Liver (tissue), 9 donors: ENCODE measurements around the gene GRM3. TPM values are rescaled to one million over a fixed set of nuclear protein-coding genes. Genes with fewer than 3 reads are reported as not detected.

Experiments
- DNase-seq: peaks from one replicate; pipeline ENCODE4 v3.0.0-alpha.2; 2017; ENCODE audit warnings: low spot score
- H3K27ac ChIP-seq, 2 donors: one replicate each; pipeline ENCODE4 v1.7.0; 2013; ENCODE audit warnings: inconsistent platforms in 2 of 2, low read length in 2 of 2, control low read depth in 1 of 2, low read depth in 1 of 2, mild to moderate bottlenecking in 1 of 2
- H3K27me3 ChIP-seq, 4 donors: one replicate each; pipeline versions ENCODE4 v1.6.1 to v1.7.0; 2013; ENCODE audit warnings: low read length in 3 of 4, inconsistent platforms in 1 of 4, mild to moderate bottlenecking in 1 of 4, moderate library complexity in 1 of 4; ENCODE audit not compliant: control insufficient read depth in 4 of 4, insufficient read depth in 4 of 4
- H3K36me3 ChIP-seq, 4 donors: one replicate each; pipeline versions ENCODE4 v1.6.1 to v1.7.0; 2013; ENCODE audit warnings: low read length in 3 of 4, mild to moderate bottlenecking in 3 of 4, low read depth in 1 of 4, moderate library complexity in 1 of 4; ENCODE audit not compliant: control insufficient read depth in 4 of 4, insufficient read depth in 3 of 4
- H3K4me1 ChIP-seq, 4 donors: one replicate each; pipeline versions ENCODE4 v1.6.1 to v1.7.0; 2013; ENCODE audit warnings: low read length in 3 of 4, mild to moderate bottlenecking in 3 of 4, moderate library complexity in 1 of 4; ENCODE audit not compliant: control insufficient read depth in 4 of 4, insufficient read depth in 4 of 4
- H3K4me3 ChIP-seq, 3 donors: one replicate each; pipeline versions ENCODE4 v1.6.1 to v1.7.0; 2013; ENCODE audit warnings: low read length in 3 of 3, control low read depth in 1 of 3, low read depth in 1 of 3, mild to moderate bottlenecking in 1 of 3
- H3K9ac ChIP-seq, 2 donors: one replicate each; pipeline ENCODE4 v1.7.0; 2013; ENCODE audit warnings: low read length in 2 of 2, mild to moderate bottlenecking in 2 of 2, moderate library complexity in 2 of 2, control low read depth in 1 of 2, low read depth in 1 of 2
- H3K9me3 ChIP-seq, 4 donors: one replicate each; pipeline versions ENCODE4 v1.6.1 to v1.7.0; 2013; ENCODE audit warnings: low read length in 3 of 4; ENCODE audit not compliant: control insufficient read depth in 4 of 4
- CTCF ChIP-seq: fragments of 150-350 bp; IDR thresholded peaks from 2 replicates; pipeline ENCODE4 v1.5.1; 2017; ENCODE audit warnings: improper control_type of control experiment, low read depth, low read length; ENCODE audit not compliant: missing input control
- EGR1 ChIP-seq, 2 donors: IDR thresholded peaks; 2 replicates each; pipeline ENCODE4 v1.6.1; 2016 to 2018; ENCODE audit warnings: antibody characterized with exemption in 2 of 2, low read depth in 2 of 2
- FOXA1 ChIP-seq: IDR thresholded peaks from 2 replicates; pipeline ENCODE4 v1.6.1; 2016; ENCODE audit warnings: antibody characterized with exemption
- GABPA ChIP-seq, 2 donors: IDR thresholded peaks in 1 of 2; conservative IDR thresholded peaks in 1 of 2; 2 replicates each; pipeline ENCODE4 v1.6.1; 2016; ENCODE audit warnings: antibody characterized with exemption in 2 of 2, mild to moderate bottlenecking in 1 of 2, moderate library complexity in 1 of 2
- HNF4A ChIP-seq, 2 donors: conservative IDR thresholded peaks; 2 replicates each; pipeline ENCODE4 v1.6.1; 2016; ENCODE audit warnings: antibody characterized with exemption in 2 of 2, mild to moderate bottlenecking in 2 of 2
- JUND ChIP-seq, 2 donors: IDR thresholded peaks; 2 replicates each; pipeline ENCODE4 v1.6.1; 2016; ENCODE audit warnings: antibody characterized with exemption in 2 of 2
- RAD21 ChIP-seq, 2 donors: IDR thresholded peaks; 2 replicates each; pipeline ENCODE4 v1.6.1; 2016; ENCODE audit warnings: antibody characterized with exemption in 2 of 2, mild to moderate bottlenecking in 2 of 2
- REST ChIP-seq: IDR thresholded peaks from 2 replicates; pipeline ENCODE4 v1.6.1; 2016; ENCODE audit warnings: antibody characterized with exemption, mild to moderate bottlenecking
- SP1 ChIP-seq: IDR thresholded peaks from 2 replicates; pipeline ENCODE4 v1.6.1; 2018; ENCODE audit warnings: antibody characterized with exemption, mild to moderate bottlenecking
- ZBTB33 ChIP-seq: IDR thresholded peaks from 2 replicates; pipeline ENCODE4 v1.6.1; 2016; ENCODE audit warnings: antibody characterized with exemption
- WGBS: extraction: QIAGEN DNeasy Blood & Tissue Kit; methylation state at CpG from one replicate; pipeline ENCODE4 v1.1.7; 2013; 5-methylcytosine and 5-hydroxymethylcytosine counted together
- polyA plus RNA-seq, 2 donors: library from polyadenylated mRNA; stranded (reverse) in 1 of 2; unstranded in 1 of 2; fragments of 200-250 nt in 1 of 2; fragments of >200 nt in 1 of 2; fragmentation: Nextera tagmentation in 1 of 2; extraction: Ambion mirVana in 1 of 2; gene quantifications; one replicate each; pipeline versions ENCODE4 v1.2.1 to v1.2.3, GENCODE V29; 2013 to 2015
- total RNA-seq, 2 donors: library from RNA; depleted of rRNA; stranded (reverse); fragments of >200 nt; gene quantifications; one replicate each; pipeline ENCODE4 v1.2.3, GENCODE V29; 2014
- donor health status: healthy.
- donor health status: healthy.
- donor health status: healthy.
- donor health status: healthy.
- donor health status: healthy.

GRM3 gene
- total and polyA plus RNA-seq, 4 donors: 0.08 to 0.09 TPM; not detected in 2

GRCh38 chr7:86788948-86789347 is 145.2 kb downstream of the GRM3 start:
- WGBS: 77% methylated on average over 1 of the region's 1 CpG
- H3K27me3 ChIP-seq: no peaks in the 10 kb centered on the region
- H3K9ac ChIP-seq: no peak overlapping the region
- peaks cover 0 to 2% (median 0%) of the 10 kb centered on the region in 4 donors for H3K9me3 ChIP-seq
- DNase-seq: no peak
- H3K4me1 ChIP-seq: no peaks in the 10 kb centered on the region
- H3K36me3 ChIP-seq: no peaks in the 10 kb centered on the region
- TF ChIP-seq FOXA1 (no peak), RAD21 (IDR thresholded peaks at IDR 0.05) (no peak), CTCF (no peak)
- H3K4me3 ChIP-seq: no peak overlapping the region
- H3K27ac ChIP-seq: no peak overlapping the region

- H3K36me3 ChIP-seq: no peaks in the 10 kb centered on the region
- DNase-seq: no peak
- H3K27ac ChIP-seq: no peak overlapping the region
- peaks cover 0 to 2% (median 0%) of the 10 kb centered on the region in 4 donors for H3K9me3 ChIP-seq
- no peak overlapping the region for H3K9ac ChIP-seq
- TF ChIP-seq SP1: no peak
- no peak for TF ChIP-seq HNF4A (conservative IDR thresholded peaks at IDR 0.05)
- TF ChIP-seq REST: no peak
- H3K27me3 ChIP-seq: no peaks in the 10 kb centered on the region
- H3K4me3 ChIP-seq: no peak overlapping the region
- H3K4me1 ChIP-seq: no peaks in the 10 kb centered on the region
Observed at GRCh38 chr7:86790383-86790782, 146.7 kb downstream of the GRM3 start.

- no peak for TF ChIP-seq JUND (IDR thresholded peaks at IDR 0.05)
- TF ChIP-seq FOXA1: no peak
- no peak for TF ChIP-seq GABPA (IDR thresholded peaks at IDR 0.05 in 1 of 2, conservative IDR thresholded peaks at IDR 0.05 in 1 of 2)
- no peak for TF ChIP-seq EGR1 (IDR thresholded peaks at IDR 0.05; ENCODE audit: low read depth in 2 of 2)
- TF ChIP-seq ZBTB33: no peak
- WGBS: 62% methylated on average over 2 of the region's 2 CpGs
- no peak for DNase-seq
- Histone ChIP-seq H3K4me3 (no peak overlapping the region), H3K27me3 (no peaks in the 10 kb centered on the region), H3K9ac (no peak overlapping the region), H3K27ac (no peak overlapping the region), H3K4me1 (no peaks in the 10 kb centered on the region), H3K36me3 (no peaks in the 10 kb centered on the region), H3K9me3 (no peaks in the 10 kb centered on the region)
Observed at GRCh38 chr7:86792260-86792659, 148.6 kb downstream of the GRM3 start.
